Prostate gland (tissue), 2 donors: Measurements from ENCODE around the gene TTC16. TPM values are rescaled to one million over a fixed set of nuclear protein-coding genes. Genes with fewer than 3 reads are reported as not detected.

Source experiments
- DNase-seq: peaks from one replicate; pipeline ENCODE4 v3.0.0-alpha.2; 2019; ENCODE audit warnings: low spot score
- H3K27ac ChIP-seq, 2 donors: fragments of 200-600 bp; sonication (generic); 2 replicates each; pipeline ENCODE4 v1.5.1; 2017 to 2019
- H3K27me3 ChIP-seq: fragments of 200-600 bp; sonication (generic); replicated peaks from 2 replicates; pipeline ENCODE4 v1.5.1; 2019; ENCODE audit not compliant: insufficient read depth
- H3K36me3 ChIP-seq, 2 donors: fragments of 200-600 bp; sonication (generic); 1 replicate in 1 of 2; 2 replicates in 1 of 2; pipeline versions ENCODE4 v1.5.1 to v1.8.1; 2017 to 2019
- H3K4me1 ChIP-seq: fragments of 200-600 bp; sonication (generic); replicated peaks from 2 replicates; pipeline ENCODE4 v1.5.1; 2019
- H3K4me3 ChIP-seq, 2 donors: fragments of 200-600 bp; sonication (generic); 2 replicates each; pipeline ENCODE4 v1.5.1; 2017 to 2019
- H3K9me3 ChIP-seq: fragments of 200-600 bp; sonication (generic); 2 replicates; pipeline ENCODE4 v1.5.1; 2017
- POLR2A ChIP-seq: fragments of 450-650 bp; IDR thresholded peaks from one replicate; pipeline ENCODE4 v1.6.1; 2016; ENCODE audit warnings: antibody characterized with exemption, mild to moderate bottlenecking
- POLR2AphosphoS5 ChIP-seq: sonication (generic); formaldehyde crosslinking; IDR thresholded peaks from one replicate; pipeline ENCODE4 v1.6.1; 2017; ENCODE audit warnings: antibody characterized with exemption
- WGBS: methylation state at CpG from one replicate; pipeline ENCODE4 v1.1.5; 2018; 5-methylcytosine and 5-hydroxymethylcytosine counted together
- intact Hi-C: fragments of 100-400 bp; cut with DNase I; formaldehyde crosslinking; loops from one replicate; pipeline ENCODE4 v1.14.2; 2022
- total RNA-seq, 2 donors: library from RNA; depleted of rRNA; stranded (reverse); fragments of >200 nt; gene quantifications; one replicate each; pipeline ENCODE4 v1.1.0, GENCODE V29; 2016
- TF ChIP-seq, protein P1 (sequence below), 4 experiments: fragments of 200-600 bp in 2 of 4; fragments of 450-650 bp in 2 of 4; sonication (generic) in 2 of 4; IDR thresholded peaks; 1 replicate in 3 of 4; 2 replicates in 1 of 4; pipeline ENCODE4 v1.5.1; 2016 to 2019; ENCODE audit warnings: antibody characterized with exemption in 4 of 4, mild to moderate bottlenecking in 2 of 4, moderate library complexity in 2 of 4

The TTC16 gene
- total RNA-seq, 2 donors from 2014 or later, result 3.4 TPM; not detected in 1

DNA sequence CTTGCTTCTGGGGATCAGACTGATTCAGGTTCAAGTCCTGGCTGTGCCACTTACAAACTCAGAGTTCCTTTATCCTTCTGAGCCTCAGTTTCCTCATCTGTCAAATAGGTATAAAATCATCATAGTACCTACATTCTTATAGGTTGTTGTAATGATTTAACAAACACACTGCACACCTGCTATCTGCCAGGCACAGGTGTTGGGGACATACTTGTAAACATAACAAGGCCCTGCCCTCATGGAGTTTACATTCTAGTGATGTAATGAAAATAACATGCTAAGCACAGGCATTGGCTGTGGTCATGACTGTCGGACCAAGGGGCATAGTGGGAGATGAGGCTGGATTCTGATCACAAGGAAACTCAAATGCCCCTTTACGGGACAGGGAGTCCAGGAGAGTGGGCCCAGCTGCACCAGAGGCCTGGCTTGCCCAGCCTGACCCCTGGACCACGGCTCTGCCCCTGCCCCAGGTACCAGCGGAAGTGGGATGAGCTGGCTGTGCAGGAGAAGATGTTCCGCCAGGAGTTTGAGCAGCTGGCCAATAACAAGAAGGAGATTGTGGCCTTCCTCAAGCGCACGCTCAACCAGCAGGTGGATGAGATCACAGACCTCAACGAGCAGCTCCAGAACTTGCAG lies 6.8 kb upstream of the TTC16 start:
- intact Hi-C loops, result no loop called here
- WGBS, result 83% methylated on average over 8 of the region's 8 CpGs
- TF ChIP-seq POLR2AphosphoS5 (no peak), POLR2A (no peak)
- TF ChIP-seq, protein P1, sequence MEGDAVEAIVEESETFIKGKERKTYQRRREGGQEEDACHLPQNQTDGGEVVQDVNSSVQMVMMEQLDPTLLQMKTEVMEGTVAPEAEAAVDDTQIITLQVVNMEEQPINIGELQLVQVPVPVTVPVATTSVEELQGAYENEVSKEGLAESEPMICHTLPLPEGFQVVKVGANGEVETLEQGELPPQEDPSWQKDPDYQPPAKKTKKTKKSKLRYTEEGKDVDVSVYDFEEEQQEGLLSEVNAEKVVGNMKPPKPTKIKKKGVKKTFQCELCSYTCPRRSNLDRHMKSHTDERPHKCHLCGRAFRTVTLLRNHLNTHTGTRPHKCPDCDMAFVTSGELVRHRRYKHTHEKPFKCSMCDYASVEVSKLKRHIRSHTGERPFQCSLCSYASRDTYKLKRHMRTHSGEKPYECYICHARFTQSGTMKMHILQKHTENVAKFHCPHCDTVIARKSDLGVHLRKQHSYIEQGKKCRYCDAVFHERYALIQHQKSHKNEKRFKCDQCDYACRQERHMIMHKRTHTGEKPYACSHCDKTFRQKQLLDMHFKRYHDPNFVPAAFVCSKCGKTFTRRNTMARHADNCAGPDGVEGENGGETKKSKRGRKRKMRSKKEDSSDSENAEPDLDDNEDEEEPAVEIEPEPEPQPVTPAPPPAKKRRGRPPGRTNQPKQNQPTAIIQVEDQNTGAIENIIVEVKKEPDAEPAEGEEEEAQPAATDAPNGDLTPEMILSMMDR (IDR thresholded peaks at IDR 0.05), result no peak
- Histone ChIP-seq H3K36me3 (no peaks in the 10 kb centered on the region), H3K4me3 (no peak overlapping the region), H3K4me1 (no peaks in the 10 kb centered on the region), H3K27me3 (no peaks in the 10 kb centered on the region), H3K27ac (no peak overlapping the region), H3K9me3 (no peaks in the 10 kb centered on the region)
- DNase-seq, result no peak

DNA sequence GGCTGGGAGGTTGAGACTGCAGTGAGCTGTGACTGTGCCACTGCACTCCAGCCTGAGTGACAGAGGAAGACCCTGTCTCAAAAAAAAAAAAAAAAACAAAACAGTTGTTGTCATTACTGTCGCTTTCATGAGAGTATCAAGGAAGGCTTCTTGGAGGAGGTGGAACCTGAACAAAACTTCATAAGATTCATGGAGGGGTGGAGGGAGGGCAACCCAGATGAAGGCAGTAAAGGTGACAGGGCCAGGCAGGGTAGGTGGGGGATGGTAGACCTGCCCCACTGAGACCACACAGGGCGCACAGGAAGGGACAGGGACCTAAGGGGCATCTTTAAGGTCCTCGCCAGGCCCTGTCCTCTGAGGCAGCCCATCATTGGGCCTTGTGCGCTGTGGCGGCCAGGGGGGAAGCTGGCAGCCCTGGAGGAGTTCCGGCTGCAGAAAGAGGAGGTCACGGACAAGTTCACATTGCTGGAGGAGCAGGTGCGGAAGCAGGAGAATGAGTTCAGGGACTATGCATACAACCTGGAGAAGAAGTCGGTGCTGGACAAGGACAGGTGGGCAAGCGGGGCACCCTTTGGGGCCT lies 5.6 kb upstream of the TTC16 start:
- Histone ChIP-seq H3K9me3 (no peaks in the 10 kb centered on the region), H3K27ac (no peak overlapping the region), H3K36me3 (no peaks in the 10 kb centered on the region), H3K4me1 (no peaks in the 10 kb centered on the region), H3K4me3 (no peak overlapping the region), H3K27me3 (no peaks in the 10 kb centered on the region)
- DNase-seq, result no peak
- TF ChIP-seq POLR2AphosphoS5 (no peak), POLR2A (no peak)
- TF ChIP-seq, protein P1 (IDR thresholded peaks at IDR 0.05), result no peak
- WGBS, result 91% methylated on average over 10 of the region's 10 CpGs
- intact Hi-C loops, result no loop called here

DNA sequence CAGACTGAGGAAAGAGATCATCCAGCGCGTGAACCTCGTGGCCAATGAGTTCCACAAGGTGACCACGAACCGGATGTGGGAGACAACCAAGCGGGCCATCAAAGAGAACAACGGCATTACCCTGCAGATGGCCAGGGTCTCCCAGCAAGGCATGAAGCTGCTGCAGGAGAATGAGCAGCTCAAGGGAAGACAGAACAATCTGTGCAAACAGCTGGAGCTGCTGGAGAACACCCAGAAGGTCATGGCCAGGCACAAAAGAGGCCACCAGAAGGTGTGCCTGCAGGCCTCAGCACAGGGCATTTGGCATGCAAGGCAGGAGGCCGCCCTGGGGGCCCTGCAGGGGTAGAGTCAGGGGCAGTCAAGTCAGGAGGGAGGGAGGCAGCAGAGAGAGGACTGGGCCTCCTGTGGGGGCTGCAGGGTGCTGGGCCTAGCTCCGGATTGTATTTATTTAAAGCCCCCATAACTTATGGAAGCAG lies 4.6 kb upstream of the TTC16 start:
- H3K9me3 ChIP-seq, result no peaks in the 10 kb centered on the region
- H3K27ac ChIP-seq, result no peak overlapping the region
- intact Hi-C loops, result no loop called here
- no peaks in the 10 kb centered on the region for H3K36me3 ChIP-seq
- WGBS, result 79% methylated on average over 9 of the region's 9 CpGs
- no peaks in the 10 kb centered on the region for H3K4me1 ChIP-seq
- H3K4me3 ChIP-seq, result no peak overlapping the region
- TF ChIP-seq POLR2AphosphoS5 (no peak), POLR2A (no peak)
- no peak for DNase-seq
- no peaks in the 10 kb centered on the region for H3K27me3 ChIP-seq

DNA sequence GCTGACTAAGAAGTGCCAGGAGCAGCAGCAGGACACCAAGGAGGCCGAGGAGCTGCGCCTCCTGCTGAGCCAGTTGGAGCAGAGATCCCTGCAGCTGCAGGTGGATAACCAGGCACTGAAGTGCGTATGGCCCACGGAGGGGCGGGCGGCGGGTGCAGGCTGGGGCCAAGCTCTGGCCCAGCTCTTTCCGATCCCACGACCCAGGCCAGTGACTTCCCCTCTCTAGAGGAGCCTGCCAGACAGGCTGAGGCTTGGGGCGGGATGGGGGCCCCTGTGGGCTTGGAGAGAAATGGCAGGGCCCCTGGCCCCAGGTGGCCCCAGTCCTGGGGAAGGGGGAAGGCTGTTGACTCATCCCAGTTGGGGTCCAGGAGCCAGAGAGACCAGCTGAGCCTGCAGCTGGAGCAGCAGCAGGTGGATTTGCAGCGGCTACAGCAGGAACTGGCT lies 4.0 kb upstream of the TTC16 start:
- WGBS, result 77% methylated on average over 11 of the region's 11 CpGs
- intact Hi-C loops, result no loop called here
- H3K9me3 ChIP-seq, result no peaks in the 10 kb centered on the region

DNA sequence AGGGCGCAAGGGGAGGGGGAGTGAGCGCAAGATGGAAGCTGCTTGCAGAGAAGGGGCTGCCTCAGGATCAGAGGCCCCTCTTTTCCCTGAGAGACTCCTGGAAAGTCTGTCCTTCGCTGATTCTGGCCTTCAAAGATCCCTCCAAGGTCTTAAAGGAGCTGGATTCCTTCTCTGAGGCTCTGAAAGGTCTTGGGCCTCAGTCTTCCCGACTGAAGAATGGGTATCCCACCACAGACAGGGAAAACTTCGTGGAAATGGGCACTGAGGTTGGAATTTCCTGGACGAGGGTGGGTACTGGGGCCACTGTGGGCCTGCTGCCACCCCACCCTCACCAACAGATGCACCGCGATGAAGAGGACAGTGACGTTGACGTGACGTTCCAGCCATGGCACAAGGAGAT lies 3.5 kb upstream of the TTC16 start:
- Histone ChIP-seq H3K4me3 (no peak overlapping the region), H3K36me3 (no peaks in the 10 kb centered on the region), H3K4me1 (no peaks in the 10 kb centered on the region), H3K27ac (no peak overlapping the region), H3K9me3 (no peaks in the 10 kb centered on the region), H3K27me3 (no peaks in the 10 kb centered on the region)
- no peak for DNase-seq
- intact Hi-C loops, result no loop called here
- WGBS, result 96% methylated on average over 11 of the region's 11 CpGs
- TF ChIP-seq, protein P1 (IDR thresholded peaks at IDR 0.05), result no peak
- TF ChIP-seq POLR2A (no peak), POLR2AphosphoS5 (no peak)

More for the DNA sequence above, 4.0 kb upstream of the TTC16 start:
- Histone ChIP-seq H3K36me3 (no peaks in the 10 kb centered on the region), H3K27ac (no peak overlapping the region), H3K4me1 (no peaks in the 10 kb centered on the region), H3K4me3 (no peak overlapping the region), H3K27me3 (no peaks in the 10 kb centered on the region)
- DNase-seq, result no peak
- TF ChIP-seq, protein P1 (IDR thresholded peaks at IDR 0.05), result no peak
- TF ChIP-seq POLR2AphosphoS5 (no peak), POLR2A (no peak)
